ENCODE data around the gene NDUFAB1.
"Not testable (repeated sequence)": the region's sequence is repeated elsewhere in the genome, so short reads cannot be mapped to it uniquely, and the experiment has no call there.

NDUFAB1 gene

GRCh38 chr16:23556881-23557778 is 39.0 kb downstream of the NDUFAB1 start, which contains the start of the genes EARS2 and UBFD1:
TSS of gene EARS2 (minus strand) at chr16:23557350. CDS start at chr16:23557343, 7 bp downstream.
TSS of gene UBFD1 (plus strand) at chr16:23557727. CDS start at chr16:23557743, 16 bp downstream.
- DNase-seq (ENCODE audit: low spot score), result peak; percentile 95
- FAIRE-seq, result peak; percentile 86

- DNase-seq (ENCODE audit: low spot score) (no peak), FAIRE-seq (no peak)
These were observed 41.6 kb downstream of the NDUFAB1 start for GRCh38 chr16:23554536-23554935.

- DNase-seq (ENCODE audit: low spot score), result no peak
- no peak for FAIRE-seq
These were observed 44.0 kb downstream of the NDUFAB1 start for GRCh38 chr16:23552161-23552560.

GRCh38 chr16:23549938-23550337 is 46.2 kb downstream of the NDUFAB1 start:
- FAIRE-seq (no peak), DNase-seq (ENCODE audit: low spot score) (no peak)

- FAIRE-seq (no peak), DNase-seq (ENCODE audit: low spot score) (no peak)
These were observed 51.7 kb downstream of the NDUFAB1 start for GRCh38 chr16:23544436-23544835.

GRCh38 chr16:23540817-23541178 is 55.3 kb downstream of the NDUFAB1 start:
- FAIRE-seq; DNase-seq (ENCODE audit: low spot score): not testable (repeated sequence)

- no peak for DNase-seq (ENCODE audit: low spot score)
- no peak for FAIRE-seq
These were observed 55.9 kb downstream of the NDUFAB1 start for GRCh38 chr16:23539984-23540816.

GRCh38 chr16:23538919-23539278 is 57.2 kb downstream of the NDUFAB1 start:
- DNase-seq (ENCODE audit: low spot score) (no peak), FAIRE-seq (no peak)

- DNase-seq (ENCODE audit: low spot score) (no peak), FAIRE-seq (no peak)
These were observed 58.7 kb downstream of the NDUFAB1 start for GRCh38 chr16:23537390-23537789.

GRCh38 chr16:23535901-23536300 is 60.2 kb downstream of the NDUFAB1 start:
- FAIRE-seq, result peak; percentile 86

GRCh38 chr16:23534868-23535860 is 61.0 kb downstream of the NDUFAB1 start:
- FAIRE-seq (no peak), DNase-seq (ENCODE audit: low spot score) (no peak)

More at GRCh38 chr16:23535901-23536300, 60.2 kb downstream of the NDUFAB1 start:
- DNase-seq (ENCODE audit: low spot score), result peak; percentile 77

GRCh38 chr16:23532448-23532847 is 63.7 kb downstream of the NDUFAB1 start:
- FAIRE-seq (no peak), DNase-seq (ENCODE audit: low spot score) (no peak)
